ENCODE results near the gene ORC6. TPM values are rescaled to one million over a fixed set of nuclear protein-coding genes. Genes with fewer than 3 reads are reported as not detected.

Gene ORC6
- total RNA-seq, 1 donor from 2014 or later: 31.0 TPM

DNA sequence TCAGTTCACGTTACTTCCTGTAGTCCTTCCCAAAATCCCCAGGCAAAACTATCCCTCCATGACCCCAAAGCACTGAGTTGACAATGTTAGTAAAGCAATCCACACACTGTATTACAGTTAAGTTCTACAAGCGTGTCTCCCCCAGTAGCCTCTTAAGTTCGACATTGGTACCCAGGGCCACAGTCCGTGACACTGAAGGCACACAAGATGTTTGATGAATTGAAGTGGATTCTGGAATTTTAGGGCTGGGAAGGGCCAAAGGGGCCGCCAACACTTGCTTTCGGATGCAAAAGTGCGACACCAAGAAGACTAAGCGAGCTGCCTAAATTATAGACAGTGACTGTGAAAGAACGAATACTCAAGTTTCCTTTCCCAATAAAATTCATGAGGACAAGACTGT lies 2.0 kb upstream of the ORC6 start:
- Mint-ChIP-seq H3K4me3 (no peak overlapping the region), H3K36me3 (peaks cover 3% of the 10 kb centered on the region), H3K4me1 (peaks cover 29% of the 10 kb centered on the region), H3K27ac (no peak overlapping the region), H3K27me3 (ENCODE audit: low read depth) (no peaks in the 10 kb centered on the region), H3K9me3 (no peaks in the 10 kb centered on the region)
- DNase-seq (ENCODE audit: low spot score in 2 of 2, unreplicated experiment in 2 of 2): no peak
- TF ChIP-seq, protein P1, sequence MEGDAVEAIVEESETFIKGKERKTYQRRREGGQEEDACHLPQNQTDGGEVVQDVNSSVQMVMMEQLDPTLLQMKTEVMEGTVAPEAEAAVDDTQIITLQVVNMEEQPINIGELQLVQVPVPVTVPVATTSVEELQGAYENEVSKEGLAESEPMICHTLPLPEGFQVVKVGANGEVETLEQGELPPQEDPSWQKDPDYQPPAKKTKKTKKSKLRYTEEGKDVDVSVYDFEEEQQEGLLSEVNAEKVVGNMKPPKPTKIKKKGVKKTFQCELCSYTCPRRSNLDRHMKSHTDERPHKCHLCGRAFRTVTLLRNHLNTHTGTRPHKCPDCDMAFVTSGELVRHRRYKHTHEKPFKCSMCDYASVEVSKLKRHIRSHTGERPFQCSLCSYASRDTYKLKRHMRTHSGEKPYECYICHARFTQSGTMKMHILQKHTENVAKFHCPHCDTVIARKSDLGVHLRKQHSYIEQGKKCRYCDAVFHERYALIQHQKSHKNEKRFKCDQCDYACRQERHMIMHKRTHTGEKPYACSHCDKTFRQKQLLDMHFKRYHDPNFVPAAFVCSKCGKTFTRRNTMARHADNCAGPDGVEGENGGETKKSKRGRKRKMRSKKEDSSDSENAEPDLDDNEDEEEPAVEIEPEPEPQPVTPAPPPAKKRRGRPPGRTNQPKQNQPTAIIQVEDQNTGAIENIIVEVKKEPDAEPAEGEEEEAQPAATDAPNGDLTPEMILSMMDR (IDR thresholded peaks at IDR 0.05; ENCODE audit: unreplicated experiment): no peak

DNA sequence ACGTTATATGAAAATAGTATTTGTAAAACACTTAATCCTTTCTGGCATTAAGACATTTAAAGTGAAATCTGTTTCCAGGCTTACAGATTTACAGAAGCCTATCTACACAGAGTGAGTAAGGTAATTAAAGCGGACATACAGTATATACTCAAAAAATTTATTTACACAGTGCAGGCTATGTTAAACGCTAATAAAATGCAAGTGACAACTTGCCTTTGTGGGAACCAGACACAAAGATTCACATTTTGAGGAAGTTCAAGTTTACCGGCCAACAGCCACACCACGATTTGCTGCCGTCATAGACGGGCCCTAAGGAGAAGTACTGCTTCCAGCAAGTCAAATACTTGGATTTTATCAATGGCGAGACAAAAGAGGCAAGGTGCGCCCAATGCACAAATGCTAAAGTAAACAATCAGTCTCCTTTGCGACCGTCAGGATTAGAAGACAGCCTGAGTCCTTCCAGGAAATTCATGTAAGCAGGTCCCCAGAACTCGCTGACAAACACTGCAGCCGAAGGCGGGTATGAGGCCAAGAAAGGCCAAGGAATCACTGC lies 1.3 kb upstream of the ORC6 start:
- H3K4me1 Mint-ChIP-seq: peaks cover 27% of the 10 kb centered on the region
- H3K36me3 Mint-ChIP-seq: peaks cover 3% of the 10 kb centered on the region
- H3K27me3 Mint-ChIP-seq (ENCODE audit: low read depth): no peaks in the 10 kb centered on the region
- no peaks in the 10 kb centered on the region for H3K9me3 Mint-ChIP-seq
- no peak for DNase-seq (ENCODE audit: low spot score in 2 of 2, unreplicated experiment in 2 of 2)
- no peak overlapping the region for H3K4me3 Mint-ChIP-seq
- TF ChIP-seq, protein P1 (IDR thresholded peaks at IDR 0.05; ENCODE audit: unreplicated experiment): no peak
- H3K27ac Mint-ChIP-seq: no peak overlapping the region

DNA sequence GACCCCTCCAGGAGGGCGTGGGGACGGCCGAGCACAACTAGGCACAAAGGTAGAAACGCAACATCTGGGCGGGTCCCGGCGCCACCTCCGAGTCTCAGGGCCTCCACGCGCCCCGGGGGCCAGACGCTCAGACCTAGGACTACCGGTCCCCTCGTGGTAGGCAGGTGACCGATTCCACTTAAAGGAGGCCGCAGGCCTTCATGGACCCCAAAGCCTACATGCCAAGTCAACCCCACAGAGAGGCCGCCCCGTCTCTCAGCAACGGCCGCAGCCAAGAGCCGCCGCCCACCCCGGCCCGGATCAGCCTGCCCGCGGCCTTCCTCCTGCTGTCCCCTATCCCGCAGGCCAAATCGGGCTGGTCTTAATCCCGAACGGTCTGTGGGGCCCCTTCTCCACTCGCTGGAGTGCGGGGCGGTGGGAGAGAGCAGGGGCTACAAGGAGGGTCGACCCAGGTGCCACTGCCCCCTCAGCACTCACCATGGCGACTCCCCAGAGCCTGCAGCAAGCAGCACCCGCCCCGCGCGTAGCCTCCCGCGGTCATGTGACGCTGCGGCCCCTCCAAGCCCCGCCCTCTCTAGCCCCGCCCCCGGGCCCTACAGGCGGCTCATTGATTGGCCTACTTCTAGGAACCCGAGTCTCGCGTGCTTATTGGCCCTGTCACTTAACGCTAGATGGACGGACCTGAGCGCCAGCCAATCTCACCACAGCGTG lies 650 bp upstream of the ORC6 start, which contains the start of gene VPS35:
Gene VPS35, minus strand, starts transcription at position 525 of the 711 bp plus-strand sequence. Its CDS starts 45 bp downstream, at position 480.
- TF ChIP-seq, protein P1 (IDR thresholded peaks at IDR 0.05; ENCODE audit: unreplicated experiment): no peak
- peaks cover 24% of the 10 kb centered on the region for H3K4me1 Mint-ChIP-seq
- DNase-seq (ENCODE audit: low spot score in 2 of 2, unreplicated experiment in 2 of 2): peak; percentile 99 to 100
- no peak within 1 kb of the TSS for H3K27ac Mint-ChIP-seq
- no peak within 1 kb of the TSS for H3K4me3 Mint-ChIP-seq
- H3K9me3 Mint-ChIP-seq: no peaks in the 10 kb centered on the region
- H3K36me3 Mint-ChIP-seq: peaks cover 3% of the 10 kb centered on the region
- H3K27me3 Mint-ChIP-seq (ENCODE audit: low read depth): no peaks in the 10 kb centered on the region

DNA sequence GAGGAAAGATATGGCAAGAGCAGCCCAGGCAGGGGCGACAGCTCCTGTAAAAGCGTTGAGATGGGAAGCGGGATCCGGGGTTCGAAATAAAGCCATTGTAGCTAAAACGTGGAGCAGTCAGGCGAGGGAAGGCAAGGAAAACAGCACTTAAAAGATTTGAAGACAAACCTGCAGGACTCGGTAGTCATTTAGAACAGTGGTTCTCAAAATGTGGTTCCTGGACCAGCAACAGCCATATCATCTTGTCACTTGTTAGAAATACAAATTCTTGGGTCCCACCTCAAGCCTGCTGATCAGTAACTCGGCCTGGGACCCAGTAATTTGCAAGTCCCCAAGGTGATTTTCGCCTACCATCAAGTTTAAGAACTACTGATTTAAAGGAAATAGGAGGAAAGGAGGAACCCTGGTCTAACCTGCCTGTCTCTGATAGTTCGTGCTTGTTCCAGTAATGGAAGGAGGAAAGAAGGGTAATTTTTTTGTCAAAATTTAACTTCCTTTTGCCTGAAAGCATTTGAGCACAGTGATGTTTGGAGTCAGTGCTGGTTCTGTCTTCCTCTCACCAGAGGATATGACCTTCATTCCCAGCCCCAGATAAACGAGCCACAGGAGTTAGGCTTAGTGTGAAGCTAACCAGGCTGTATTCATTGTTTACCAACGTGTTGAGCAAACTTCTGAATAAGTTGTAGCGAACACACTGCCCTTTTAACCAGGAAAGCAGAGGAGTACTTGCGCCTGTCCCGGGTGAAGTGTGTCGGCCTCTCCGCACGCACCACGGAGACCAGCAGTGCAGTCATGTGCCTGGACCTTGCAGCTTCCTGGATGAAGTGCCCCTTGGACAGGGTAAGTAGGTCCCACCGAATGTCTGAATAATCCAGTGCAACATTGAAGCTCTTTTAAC lies 1.1 kb downstream of the ORC6 start:
- Mint-ChIP-seq H3K27ac (no peak overlapping the region), H3K9me3 (no peaks in the 10 kb centered on the region), H3K27me3 (ENCODE audit: low read depth) (no peaks in the 10 kb centered on the region), H3K4me3 (no peak overlapping the region), H3K36me3 (peaks cover 10% of the 10 kb centered on the region), H3K4me1 (peaks cover 20% of the 10 kb centered on the region)
- TF ChIP-seq, protein P1 (IDR thresholded peaks at IDR 0.05; ENCODE audit: unreplicated experiment): no peak
- no peak for DNase-seq (ENCODE audit: low spot score in 2 of 2, unreplicated experiment in 2 of 2)

DNA sequence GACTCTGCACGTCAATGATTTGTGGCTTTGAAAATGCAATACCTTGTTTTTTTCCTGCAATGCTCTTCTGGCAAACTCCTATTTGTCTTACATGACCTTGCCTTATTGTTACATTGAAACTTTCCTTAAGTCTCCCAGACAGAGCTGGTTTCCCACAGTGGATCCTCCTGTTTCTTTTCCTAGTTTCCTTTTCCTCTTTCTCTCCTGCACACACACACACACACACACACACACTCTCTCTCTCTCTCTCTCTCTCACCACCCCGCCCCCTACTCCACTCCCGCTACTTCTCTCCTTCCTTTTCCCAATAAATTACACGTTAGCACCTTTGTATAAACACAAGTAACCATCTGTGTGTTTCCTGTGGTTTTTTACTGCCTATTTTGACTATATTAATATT lies 2.3 kb downstream of the ORC6 start:
- DNase-seq (ENCODE audit: low spot score in 2 of 2, unreplicated experiment in 2 of 2): no peak
- H3K4me1 Mint-ChIP-seq: peaks cover 16% of the 10 kb centered on the region
- peaks cover 15% of the 10 kb centered on the region for H3K36me3 Mint-ChIP-seq
- TF ChIP-seq, protein P1 (IDR thresholded peaks at IDR 0.05; ENCODE audit: unreplicated experiment): no peak
- H3K4me3 Mint-ChIP-seq: peak overlapping the region; percentile 20
- no peaks in the 10 kb centered on the region for H3K9me3 Mint-ChIP-seq
- no peak overlapping the region for H3K27ac Mint-ChIP-seq
- H3K27me3 Mint-ChIP-seq (ENCODE audit: low read depth): no peaks in the 10 kb centered on the region

Measured in mesothelial cell of epicardium (in vitro differentiated cells).